Ishikawa (cell line): Measurements from ENCODE around the gene TESPA1.

Experiments used
- CEBPB ChIP-seq: IDR thresholded peaks from 2 replicates; pipeline ENCODE4 v1.6.1; 2012
- CREB1 ChIP-seq: IDR thresholded peaks from 2 replicates; pipeline ENCODE4 v1.6.1; 2012; ENCODE audit warnings: low read depth
- EP300 ChIP-seq: IDR thresholded peaks from 2 replicates; pipeline ENCODE4 v1.6.1; 2012; ENCODE audit warnings: borderline replicate concordance
- MAX ChIP-seq: IDR thresholded peaks from 2 replicates; pipeline ENCODE4 v1.6.1; 2012
- RAD21 ChIP-seq: IDR thresholded peaks from 2 replicates; pipeline ENCODE4 v1.6.1; 2012; ENCODE audit warnings: low read depth
- TAF1 ChIP-seq: IDR thresholded peaks from 2 replicates; pipeline ENCODE4 v1.6.1; 2012; ENCODE audit warnings: low read depth, mild to moderate bottlenecking
- TEAD4 ChIP-seq: IDR thresholded peaks from 2 replicates; pipeline ENCODE4 v1.6.1; 2012
- USF1 ChIP-seq: IDR thresholded peaks from 2 replicates; pipeline ENCODE4 v1.6.1; 2012
- YY1 ChIP-seq: IDR thresholded peaks from 2 replicates; pipeline ENCODE4 v1.6.1; 2012; ENCODE audit warnings: low read depth

- TF ChIP-seq MAX (no peak), RAD21 (no peak), USF1 (no peak), CEBPB (no peak), CREB1 (no peak), YY1 (no peak), TEAD4 (no peak), EP300 (no peak), TAF1 (no peak)
These were observed 54.6 kb downstream of the TESPA1 start for GRCh38 chr12:54929998-54930397.
